HCT116 (cell line): ENCODE data around the gene RPTOR. TPM values are rescaled to one million over a fixed set of nuclear protein-coding genes. Genes with fewer than 3 reads are reported as not detected.

Experiments used
- ATAC-seq: fragments of 200-7000 bp; cut with Tn5 transposase; 2 replicates; pipeline ENCODE4 v1.9.1; 2020; ENCODE audit warnings: mild to moderate bottlenecking, moderate library complexity
- BruUV-seq: library from RNA; stranded (reverse); fragments of 400-500 nt; replicated peaks from 2 replicates; lab custom pipeline; 2021; lab: Mats Ljungman, UMichigan
- CTCF ChIA-PET: fragments of 300-600 bp; sonication (Branson Sonifier 250); formaldehyde crosslinking; loops from one replicate; lab custom pipeline; 2021; ENCODE audit warnings: antibody characterized with exemption; lab: Charles Lee
- POLR2A ChIA-PET: fragments of 300-600, 350-600 bp; sonication (Branson Sonifier 250); formaldehyde crosslinking; loops from one replicate; lab custom pipeline; 2021; ENCODE audit warnings: antibody characterized with exemption; lab: Charles Lee
- RAD21 ChIA-PET, 2 experiments: fragments of 300-600 bp; sonication (Branson Sonifier 250); formaldehyde crosslinking; loops; one replicate each; lab custom pipeline; 2023; ENCODE audit warnings: low total read pairs in 2 of 2; ENCODE audit not compliant: uncharacterized antibody in 2 of 2, unreplicated experiment in 2 of 2, low non-redundant PET in 1 of 2; lab: Charles Lee
- DNase-seq: peaks from one replicate; pipeline ENCODE4 v3.0.0-alpha.2; 2010; ENCODE audit warnings: low read depth, low spot score
- H2AFZ ChIP-seq: fragments of 200-600 bp; shearing (Covaris generic), sonication (generic); 2 replicates; pipeline ENCODE4 v1.6.1; 2017; ENCODE audit warnings: low read depth, mixed run types, mixed read lengths, antibody characterized with exemption, low read length; ENCODE audit not compliant: poor library complexity, severe bottlenecking
- H3K27ac ChIP-seq: 2 replicates; pipeline ENCODE4 v1.5.1; 2012; ENCODE audit warnings: low read depth, low read length
- H3K27me3 ChIP-seq: fragments of 200-600 bp; sonication (generic); 2 replicates; pipeline ENCODE4 v1.6.1; 2016; ENCODE audit warnings: mixed run types, low read length, mixed read lengths; ENCODE audit not compliant: insufficient read depth
- H3K36me3 ChIP-seq, 2 experiments: fragments of 200-500 bp in 1 of 2; fragments of 200-600 bp in 1 of 2; sonication (Bioruptor generic) in 1 of 2; sonication (generic) in 1 of 2; 2 replicates each; pipeline versions ENCODE4 v1.5.1 to v1.6.1; 2014 to 2016; ENCODE audit warnings: low read length in 2 of 2, inconsistent platforms in 1 of 2, mixed read lengths in 1 of 2, mixed run types in 1 of 2; ENCODE audit not compliant: insufficient read depth in 2 of 2, control insufficient read depth in 1 of 2
- H3K4me1 ChIP-seq, 2 experiments: fragments of 200-600 bp in 1 of 2; sonication (generic) in 1 of 2; 2 replicates each; pipeline versions ENCODE4 v1.5.1 to v1.6.1; 2012 to 2017; ENCODE audit warnings: low read length in 2 of 2, inconsistent platforms in 1 of 2, mild to moderate bottlenecking in 1 of 2, mixed read lengths in 1 of 2, mixed run types in 1 of 2, moderate library complexity in 1 of 2; ENCODE audit not compliant: insufficient read depth in 2 of 2, control insufficient read depth in 1 of 2
- H3K4me2 ChIP-seq: fragments of 200-600 bp; sonication (generic); 2 replicates; pipeline ENCODE4 v1.6.1; 2017; ENCODE audit warnings: mixed run types, low read length, mixed read lengths
- H3K4me3 ChIP-seq, 2 experiments: fragments of 200-600 bp in 1 of 2; sonication (generic) in 1 of 2; replicated peaks in 1 of 2; 2 replicates each; pipeline ENCODE4 v1.5.1; 2011 to 2016; ENCODE audit warnings: low read length in 2 of 2, control low read depth in 1 of 2, low read depth in 1 of 2, mild to moderate bottlenecking in 1 of 2, mixed read lengths in 1 of 2, mixed run types in 1 of 2
- H3K79me2 ChIP-seq: fragments of 200-600 bp; sonication (generic); 2 replicates; pipeline ENCODE4 v1.6.1; 2017; ENCODE audit warnings: mild to moderate bottlenecking, mixed run types, low read length, moderate library complexity, mixed read lengths; ENCODE audit not compliant: insufficient read depth
- H3K9ac ChIP-seq: fragments of 200-600 bp; sonication (generic); 2 replicates; pipeline ENCODE4 v1.6.1; 2016; ENCODE audit warnings: low read length, mixed read lengths
- H3K9me2 ChIP-seq: fragments of 200-600 bp; sonication (generic), shearing (Covaris generic); 2 replicates; pipeline ENCODE4 v1.6.1; 2017; ENCODE audit warnings: mixed run types, mild to moderate bottlenecking, moderate library complexity; ENCODE audit not compliant: insufficient read depth
- H3K9me3 ChIP-seq, 2 experiments: fragments of 200-500 bp in 1 of 2; fragments of 200-600 bp in 1 of 2; sonication (Bioruptor generic) in 1 of 2; sonication (generic) in 1 of 2; 2 replicates each; pipeline ENCODE4 v1.6.1; 2014 to 2017; ENCODE audit warnings: low read length in 2 of 2, mixed read lengths in 2 of 2, inconsistent platforms in 1 of 2, low read depth in 1 of 2, mild to moderate bottlenecking in 1 of 2, mixed run types in 1 of 2, moderate library complexity in 1 of 2; ENCODE audit not compliant: control insufficient read depth in 1 of 2, insufficient read depth in 1 of 2
- H4K20me1 ChIP-seq: fragments of 200-600 bp; sonication (generic), shearing (Covaris generic); 2 replicates; pipeline ENCODE4 v1.6.1; 2017; ENCODE audit warnings: mixed run types, mild to moderate bottlenecking, moderate library complexity; ENCODE audit not compliant: insufficient read depth
- CEBPB ChIP-seq: IDR thresholded peaks from 2 replicates; pipeline ENCODE4 v1.6.1; 2012; ENCODE audit warnings: low read depth
- intact Hi-C: fragments of 100-400 bp; cut with micrococcal nuclease; formaldehyde crosslinking; loops from 2 replicates; pipeline ENCODE4 v1.10.0; 2022
- total RNA-seq: library from RNA; stranded (reverse); gene quantifications from one replicate; pipeline ENCODE4 v1.2.1, GENCODE V29; 2021; ENCODE audit not compliant: unreplicated experiment
- TF ChIP-seq, protein P1 (sequence below): IDR thresholded peaks from 2 replicates; pipeline ENCODE4 v1.6.1; 2011; ENCODE audit warnings: mild to moderate bottlenecking, low read length, moderate library complexity; ENCODE audit not compliant: insufficient replicate concordance; ENCODE audit errors: extremely low read depth
- TF ChIP-seq, protein P2 (sequence below), 3 experiments: fragments of 200-600 bp in 1 of 3; sonication (generic) in 1 of 3; IDR thresholded peaks in 2 of 3; conservative IDR thresholded peaks in 1 of 3; 2 replicates each; pipeline ENCODE4 v1.5.1; 2012 to 2017; ENCODE audit warnings: low read depth in 2 of 3, low read length in 2 of 3, antibody characterized with exemption in 1 of 3, borderline replicate concordance in 1 of 3, control low read depth in 1 of 3, mild to moderate bottlenecking in 1 of 3, mixed read lengths in 1 of 3, mixed run types in 1 of 3, moderate library complexity in 1 of 3; ENCODE audit not compliant: insufficient read depth in 1 of 3

RPTOR gene
- total RNA-seq, 1 experiment from 2014 or later = 69.5 TPM

- TF ChIP-seq, protein P1, sequence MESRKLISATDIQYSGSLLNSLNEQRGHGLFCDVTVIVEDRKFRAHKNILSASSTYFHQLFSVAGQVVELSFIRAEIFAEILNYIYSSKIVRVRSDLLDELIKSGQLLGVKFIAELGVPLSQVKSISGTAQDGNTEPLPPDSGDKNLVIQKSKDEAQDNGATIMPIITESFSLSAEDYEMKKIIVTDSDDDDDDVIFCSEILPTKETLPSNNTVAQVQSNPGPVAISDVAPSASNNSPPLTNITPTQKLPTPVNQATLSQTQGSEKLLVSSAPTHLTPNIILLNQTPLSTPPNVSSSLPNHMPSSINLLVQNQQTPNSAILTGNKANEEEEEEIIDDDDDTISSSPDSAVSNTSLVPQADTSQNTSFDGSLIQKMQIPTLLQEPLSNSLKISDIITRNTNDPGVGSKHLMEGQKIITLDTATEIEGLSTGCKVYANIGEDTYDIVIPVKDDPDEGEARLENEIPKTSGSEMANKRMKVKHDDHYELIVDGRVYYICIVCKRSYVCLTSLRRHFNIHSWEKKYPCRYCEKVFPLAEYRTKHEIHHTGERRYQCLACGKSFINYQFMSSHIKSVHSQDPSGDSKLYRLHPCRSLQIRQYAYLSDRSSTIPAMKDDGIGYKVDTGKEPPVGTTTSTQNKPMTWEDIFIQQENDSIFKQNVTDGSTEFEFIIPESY = no peak
- TF ChIP-seq, protein P2, sequence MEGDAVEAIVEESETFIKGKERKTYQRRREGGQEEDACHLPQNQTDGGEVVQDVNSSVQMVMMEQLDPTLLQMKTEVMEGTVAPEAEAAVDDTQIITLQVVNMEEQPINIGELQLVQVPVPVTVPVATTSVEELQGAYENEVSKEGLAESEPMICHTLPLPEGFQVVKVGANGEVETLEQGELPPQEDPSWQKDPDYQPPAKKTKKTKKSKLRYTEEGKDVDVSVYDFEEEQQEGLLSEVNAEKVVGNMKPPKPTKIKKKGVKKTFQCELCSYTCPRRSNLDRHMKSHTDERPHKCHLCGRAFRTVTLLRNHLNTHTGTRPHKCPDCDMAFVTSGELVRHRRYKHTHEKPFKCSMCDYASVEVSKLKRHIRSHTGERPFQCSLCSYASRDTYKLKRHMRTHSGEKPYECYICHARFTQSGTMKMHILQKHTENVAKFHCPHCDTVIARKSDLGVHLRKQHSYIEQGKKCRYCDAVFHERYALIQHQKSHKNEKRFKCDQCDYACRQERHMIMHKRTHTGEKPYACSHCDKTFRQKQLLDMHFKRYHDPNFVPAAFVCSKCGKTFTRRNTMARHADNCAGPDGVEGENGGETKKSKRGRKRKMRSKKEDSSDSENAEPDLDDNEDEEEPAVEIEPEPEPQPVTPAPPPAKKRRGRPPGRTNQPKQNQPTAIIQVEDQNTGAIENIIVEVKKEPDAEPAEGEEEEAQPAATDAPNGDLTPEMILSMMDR (IDR thresholded peaks at IDR 0.05 in 2 of 3, conservative IDR thresholded peaks at IDR 0.05 in 1 of 3; ENCODE audit: borderline replicate concordance in 1 of 3, insufficient read depth in 1 of 3, low read depth in 2 of 3, low read length in 2 of 3) = no peak
- TF ChIP-seq, all 23 proteins: peak for 0
Observed at GRCh38 chr17:80527016-80527645, 17.5 kb upstream of the RPTOR start (continued).

DNA sequence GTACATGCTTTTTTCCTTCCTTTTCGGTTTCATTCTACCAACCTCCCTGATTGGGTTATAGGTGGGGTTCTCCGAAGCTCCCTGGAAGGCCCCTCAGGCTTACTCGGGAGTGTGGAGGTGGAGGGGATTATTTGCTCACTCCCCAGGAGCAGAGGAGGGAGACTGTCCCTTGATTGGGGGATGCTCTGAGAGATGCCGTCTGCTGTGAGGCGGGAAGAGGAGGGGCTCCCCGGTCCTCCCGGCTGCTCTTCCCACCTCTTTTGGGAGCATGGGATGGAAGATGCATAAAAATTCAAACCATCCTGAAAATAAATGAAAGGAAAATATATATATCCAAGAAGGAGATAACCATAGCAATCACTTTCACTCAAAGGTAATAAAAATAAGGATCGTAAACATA lies 16.1 kb upstream of the RPTOR start:
- no peaks in the 10 kb centered on the region for H3K27me3 ChIP-seq
- H3K9ac ChIP-seq = no peak overlapping the region

More for the DNA sequence above, 16.1 kb upstream of the RPTOR start:
- no peak overlapping the region for H3K27ac ChIP-seq
- ChIA-PET RAD21 (no interaction called here), CTCF (no interaction called here), POLR2A (no interaction called here)
- H3K36me3 ChIP-seq = no peaks in the 10 kb centered on the region
- no peaks in the 10 kb centered on the region for H3K9me2 ChIP-seq
- no peaks in the 10 kb centered on the region for H3K9me3 ChIP-seq
- ATAC-seq = no peak
- H2AFZ ChIP-seq = no peak overlapping the region
- H3K4me3 ChIP-seq = no peak overlapping the region
- DNase-seq = no peak
- intact Hi-C loops = no loop called here
- no peaks in the 10 kb centered on the region for H3K4me1 ChIP-seq
- TF ChIP-seq CEBPB = no peak
- no peak overlapping the region for H3K4me2 ChIP-seq
- BruUV-seq = no TSS peak
- no peaks in the 10 kb centered on the region for H3K79me2 ChIP-seq
- H4K20me1 ChIP-seq = no peaks in the 10 kb centered on the region
